NCI-H2107 (cell line): ENCODE data around the gene ARL14EPL.
A peak's percentile ranks its signal among the peaks of the same experiment; 100 is the strongest.
"Not testable (repeated sequence)": the region's sequence is repeated elsewhere in the genome, so short reads cannot be mapped to it uniquely, and the experiment has no call there.

ENCODE experiments used
- DNase-seq: peaks from one replicate; lab custom pipeline; 2025; lab: John Stamatoyannopoulos, UW

The ARL14EPL gene

DNA sequence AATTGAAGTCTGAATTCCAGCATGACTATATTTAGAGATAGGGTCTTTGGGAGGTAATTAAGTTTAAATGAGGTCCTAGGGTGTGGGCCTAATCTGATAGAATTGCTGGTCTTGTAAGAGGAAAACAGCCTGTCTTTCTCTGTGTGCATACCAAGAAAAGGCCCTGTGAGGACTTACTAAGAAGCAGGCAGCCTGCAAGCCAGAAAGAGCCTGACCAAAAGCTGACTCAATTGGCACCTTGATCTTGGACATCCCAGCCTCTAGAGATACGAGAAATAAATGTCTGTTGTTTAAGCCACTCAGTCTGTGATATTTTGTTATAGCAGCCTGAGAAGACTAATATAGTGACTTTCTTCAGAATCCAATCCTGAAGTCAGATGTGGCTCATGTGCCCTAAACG lies 14.6 kb downstream of the ARL14EPL start:
- no peak for DNase-seq

- DNase-seq = no peak
Measured at GRCh38 chr5:116058346-116058936, 26.2 kb downstream of the ARL14EPL start.

DNA sequence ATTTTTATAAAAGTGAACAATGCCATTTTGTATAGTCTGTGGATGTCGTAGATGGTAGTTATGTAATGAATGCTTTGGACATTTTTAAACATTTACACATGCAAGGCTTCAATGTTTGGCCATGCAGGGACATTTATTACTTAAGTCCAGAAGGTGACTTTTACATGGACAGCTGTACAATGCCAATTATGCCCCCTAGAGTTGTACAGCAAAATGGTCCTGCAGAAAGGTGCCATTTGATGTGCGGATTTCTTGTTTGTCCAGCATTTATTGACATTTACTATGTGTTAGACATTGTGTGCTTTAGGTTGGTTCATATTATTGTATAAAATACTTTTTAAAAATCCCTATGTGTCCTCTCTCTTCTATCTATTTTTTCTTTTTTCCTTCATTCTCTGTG lies 30.1 kb downstream of the ARL14EPL start:
- no peak for DNase-seq

GRCh38 chr5:116063950-116064349 lies 31.7 kb downstream of the ARL14EPL start:
- DNase-seq = no peak

DNA sequence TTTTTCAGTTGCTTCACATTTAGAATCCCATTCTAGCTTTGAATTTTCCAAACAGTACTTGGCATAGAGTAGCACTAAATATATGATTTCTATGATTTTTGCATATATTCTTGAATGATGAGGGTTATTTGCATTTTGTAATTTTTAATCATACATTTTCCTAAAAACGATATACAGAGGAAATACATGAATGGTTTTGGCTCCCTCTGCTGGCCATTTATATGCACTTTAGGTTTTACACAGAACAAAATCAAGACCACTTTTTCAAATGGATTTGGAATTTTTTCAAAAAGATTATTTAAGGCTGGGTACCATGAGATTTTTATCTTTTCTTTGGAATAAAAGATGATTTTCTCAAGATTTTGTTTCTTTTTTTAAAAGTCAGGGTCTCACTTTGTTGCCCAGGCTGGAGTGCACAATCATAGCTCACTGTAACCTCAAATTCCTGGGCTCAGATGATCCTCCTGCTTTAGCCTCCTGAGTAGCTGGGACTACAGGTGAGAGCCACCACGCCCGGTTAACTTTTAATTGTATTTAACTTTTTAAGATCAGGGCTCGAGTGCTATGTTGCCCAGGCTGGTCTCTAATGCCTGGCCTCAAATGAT lies 35.9 kb downstream of the ARL14EPL start:
- no peak for DNase-seq

DNA sequence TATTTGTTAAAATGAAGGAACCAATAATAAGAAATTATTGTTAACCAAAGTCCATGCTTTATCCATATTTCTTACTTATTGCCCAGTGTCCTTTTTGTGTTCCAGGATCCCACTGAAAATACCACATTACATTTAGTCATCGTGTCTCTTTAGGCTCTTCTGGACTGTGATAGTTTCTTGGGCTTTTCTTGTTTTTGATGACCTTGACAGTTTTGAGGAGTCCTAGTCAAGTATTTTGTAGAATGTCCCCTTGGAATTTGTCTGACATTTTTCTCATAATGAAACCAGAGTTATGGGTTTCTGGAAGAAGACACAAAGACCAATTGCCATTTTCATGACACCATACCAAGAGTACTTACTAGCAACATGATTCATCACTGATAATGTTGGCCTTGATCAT lies 38.9 kb downstream of the ARL14EPL start:
- no peak for DNase-seq

DNA sequence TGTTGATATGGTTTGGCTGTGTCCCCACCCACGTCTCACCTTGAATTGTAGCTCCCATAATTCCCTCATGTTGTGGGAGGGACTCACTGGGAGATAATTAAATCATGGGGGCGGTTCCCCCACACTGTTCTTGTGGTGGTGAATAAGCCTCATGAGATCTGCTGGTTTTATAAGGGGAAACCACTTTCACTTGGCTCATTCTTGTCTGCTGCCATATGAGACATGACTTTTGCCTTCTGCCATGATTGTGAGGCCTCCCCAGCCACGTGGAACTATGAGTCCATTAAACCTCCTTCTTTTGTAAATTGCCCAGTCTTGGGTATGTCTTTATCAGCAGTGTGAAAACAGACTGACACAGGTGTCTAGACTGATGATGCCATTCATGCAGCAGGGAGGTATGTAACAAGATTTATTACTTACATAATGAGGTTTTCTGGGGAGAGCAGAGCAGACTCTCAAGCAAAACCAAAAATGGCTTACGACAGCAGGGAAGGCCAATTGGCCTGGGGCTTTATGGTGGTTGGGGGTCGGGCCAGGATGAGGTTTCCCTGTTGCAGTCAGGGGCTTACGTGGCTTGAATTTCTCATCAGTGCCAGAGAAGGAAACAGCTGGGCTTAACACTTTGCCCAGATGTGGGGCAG lies 43.0 kb downstream of the ARL14EPL start:
- DNase-seq = no peak

DNA sequence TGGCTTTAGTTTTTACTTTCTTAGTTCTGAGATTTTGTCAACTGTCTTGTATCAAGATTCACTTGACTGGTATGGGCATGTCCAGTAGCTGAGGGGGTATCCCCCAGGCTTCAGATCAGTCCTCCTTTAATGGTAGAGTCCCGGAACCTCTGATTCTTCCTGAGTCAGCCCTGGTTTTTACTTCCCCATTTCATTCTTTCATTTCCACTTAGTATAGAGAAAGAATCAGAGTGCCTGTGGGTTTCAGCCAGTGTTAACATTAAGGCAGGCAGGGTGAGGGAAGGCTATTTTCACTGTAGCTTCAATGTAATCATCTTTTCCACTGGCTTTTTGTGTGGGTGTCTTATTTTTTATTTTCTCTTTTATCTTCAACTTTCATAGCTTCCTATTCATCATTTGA lies 44.2 kb downstream of the ARL14EPL start:
- no peak for DNase-seq

DNA sequence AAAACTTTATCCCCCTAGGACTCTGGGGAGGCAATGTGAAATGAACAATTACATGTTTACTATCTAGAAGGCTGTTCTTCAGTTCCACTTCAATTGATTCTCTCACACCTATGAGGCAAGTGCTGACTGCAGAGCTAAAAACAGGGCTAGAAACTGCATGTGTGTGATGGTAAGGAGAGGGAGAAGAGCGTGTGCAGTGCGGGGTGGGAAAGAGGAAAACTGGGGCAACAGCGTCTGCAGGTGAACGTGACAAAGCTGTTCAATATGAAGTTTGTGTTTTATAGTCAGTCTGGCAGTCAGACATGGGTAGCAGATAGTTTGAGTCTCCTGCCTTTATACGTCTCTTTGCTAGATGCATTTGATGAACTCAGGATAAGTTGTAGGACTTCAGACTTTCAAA lies 45.9 kb downstream of the ARL14EPL start:
- DNase-seq = no peak

DNA sequence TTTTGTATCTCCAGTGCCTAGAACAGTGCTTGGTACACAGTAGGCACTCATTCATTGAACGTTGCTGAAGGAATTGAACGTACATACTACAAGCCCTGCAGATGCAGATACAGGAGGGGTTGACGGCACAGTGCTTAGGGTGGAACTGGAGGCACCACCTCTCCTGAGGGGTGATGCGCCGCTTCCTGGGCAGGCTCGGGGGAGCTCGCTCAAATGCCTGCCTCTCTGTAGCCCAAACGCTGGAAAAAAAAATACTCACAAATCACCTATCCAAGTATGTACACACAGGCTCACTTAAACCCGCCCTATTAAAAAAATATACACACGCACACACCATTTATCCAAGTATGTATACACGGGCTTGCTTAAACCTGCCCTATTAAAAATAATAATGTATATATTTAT lies 52.0 kb downstream of the ARL14EPL start:
- DNase-seq = no peak

DNA sequence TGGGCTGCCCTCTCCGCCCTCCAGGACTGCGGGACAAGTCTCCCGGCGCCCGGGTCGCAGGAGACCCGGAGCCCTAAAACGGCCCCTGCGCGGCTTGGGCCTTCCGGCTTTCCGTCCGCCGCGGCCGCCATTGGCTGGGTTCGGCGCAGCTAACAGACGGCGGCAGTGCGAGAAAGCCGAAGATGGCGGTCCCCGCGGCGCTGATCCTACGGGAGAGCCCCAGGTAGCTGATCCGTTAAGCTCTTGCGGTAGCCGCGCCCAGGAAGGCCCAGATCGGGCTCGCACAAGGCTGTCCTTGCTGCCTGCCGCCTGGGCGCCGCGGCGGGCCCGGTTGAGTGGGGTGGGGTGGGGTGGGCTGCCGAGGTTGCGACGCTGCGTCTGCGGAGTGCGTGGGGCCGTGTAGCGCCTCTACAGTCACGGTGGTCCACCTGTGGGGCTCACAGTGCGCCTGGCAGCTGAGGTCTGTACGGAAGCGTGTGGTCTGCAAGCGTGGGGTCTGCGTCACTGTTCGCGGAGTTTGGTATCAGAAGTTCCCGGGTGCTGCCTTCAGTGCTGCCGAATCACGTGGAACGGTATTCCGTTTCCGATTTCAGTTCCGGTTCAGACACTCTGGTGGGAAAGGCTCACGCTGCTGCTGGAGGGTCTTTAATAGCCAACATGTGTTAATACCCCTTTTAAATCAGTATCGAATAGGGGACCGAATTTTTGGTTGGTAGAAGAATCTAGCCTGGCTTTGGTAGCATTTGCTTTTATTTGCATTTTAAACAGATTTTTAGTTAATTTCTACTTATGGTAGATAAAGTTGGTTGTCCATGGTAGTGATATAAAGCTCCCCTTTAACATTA lies 52.8 kb downstream of the ARL14EPL start, which contains the start of gene COMMD10:
TSS of gene COMMD10 (plus strand) at position 155 of the 845 bp plus-strand sequence.
- DNase-seq = peak; percentile 36

DNA sequence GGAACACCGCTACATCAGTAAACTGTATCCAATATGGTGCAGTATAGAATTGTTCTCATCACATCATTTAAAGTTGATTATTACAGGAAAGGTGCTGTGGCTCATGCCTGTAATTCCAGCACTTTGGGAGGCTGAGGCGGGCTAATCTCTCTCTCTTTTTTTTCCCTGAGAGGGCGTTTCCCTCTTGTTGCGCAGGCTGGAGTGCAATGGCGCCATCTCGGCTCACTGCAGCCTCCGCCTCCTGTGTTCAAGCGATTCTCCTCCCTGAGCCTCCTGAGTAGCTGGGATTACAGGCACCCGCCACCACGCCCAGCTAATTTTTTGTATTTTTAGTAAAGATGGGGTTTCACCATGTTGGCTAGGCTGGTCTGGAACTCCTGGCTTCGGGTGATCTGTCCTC lies 54.0 kb downstream of the ARL14EPL start:
- DNase-seq = not testable (repeated sequence)

DNA sequence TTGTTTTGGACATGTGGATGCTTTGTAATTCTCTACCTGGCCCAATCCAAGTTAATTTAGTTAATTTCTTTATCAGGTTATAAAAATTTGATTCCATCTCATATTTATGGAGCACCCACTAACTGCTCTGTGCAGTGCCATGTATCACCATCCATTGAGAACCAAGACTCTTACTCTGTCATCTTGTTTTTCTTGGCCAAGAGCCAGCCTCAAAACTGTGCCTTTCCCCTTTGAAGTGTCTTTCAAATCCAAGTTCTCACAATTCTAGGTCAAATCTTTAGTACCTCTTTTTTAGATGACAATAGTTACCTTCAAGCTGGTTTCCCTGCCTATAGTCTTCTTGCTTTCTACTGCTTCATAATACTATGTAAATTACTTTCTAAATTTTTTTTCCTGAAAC lies 55.8 kb downstream of the ARL14EPL start:
- no peak for DNase-seq

GRCh38 chr5:116090302-116090701 lies 58.0 kb downstream of the ARL14EPL start:
- DNase-seq = no peak

DNA sequence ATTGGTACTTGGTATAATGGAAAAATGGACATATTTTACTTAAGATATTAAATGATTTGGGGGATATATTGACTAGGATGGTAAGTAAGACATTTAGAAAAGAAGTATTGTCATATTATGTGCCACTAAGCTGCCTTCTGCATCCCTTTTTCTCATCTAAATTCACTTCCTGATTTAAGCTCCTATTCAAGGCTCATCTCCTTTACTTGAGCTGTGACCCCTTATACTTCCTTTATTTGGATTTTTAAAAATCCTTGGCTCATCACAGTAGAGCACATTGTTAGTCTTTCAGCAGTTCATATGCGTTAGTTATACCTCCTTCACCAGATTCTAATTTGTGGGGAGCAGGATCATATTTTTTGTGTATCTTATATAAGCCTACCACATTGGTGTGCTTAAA lies 59.1 kb downstream of the ARL14EPL start:
- no peak for DNase-seq

GRCh38 chr5:116097301-116097700 lies 65.0 kb downstream of the ARL14EPL start:
- DNase-seq = no peak

DNA sequence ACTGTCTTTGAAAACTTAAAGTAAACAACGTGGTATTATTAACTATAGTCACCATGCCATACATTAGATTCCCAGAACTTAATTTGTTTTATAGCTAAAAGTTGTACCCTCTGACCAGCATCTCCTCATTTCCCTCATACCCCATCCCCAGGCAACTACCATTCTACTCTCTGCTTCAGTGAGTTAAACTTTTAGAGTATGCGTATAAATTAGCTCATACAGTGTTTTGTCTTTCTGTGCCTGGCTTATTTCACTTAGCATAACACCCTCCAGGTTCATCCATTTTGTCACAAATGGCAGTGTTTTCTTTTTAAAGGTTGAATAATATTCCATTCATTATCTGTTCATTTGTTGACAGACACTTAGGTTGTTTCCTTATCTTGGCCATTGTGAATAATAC lies 66.7 kb downstream of the ARL14EPL start:
- no peak for DNase-seq

GRCh38 chr5:116104941-116105340 lies 72.7 kb downstream of the ARL14EPL start:
- not testable (repeated sequence) for DNase-seq
